ENCODE measurements around the gene RNF224.

The RNF224 gene

DNA sequence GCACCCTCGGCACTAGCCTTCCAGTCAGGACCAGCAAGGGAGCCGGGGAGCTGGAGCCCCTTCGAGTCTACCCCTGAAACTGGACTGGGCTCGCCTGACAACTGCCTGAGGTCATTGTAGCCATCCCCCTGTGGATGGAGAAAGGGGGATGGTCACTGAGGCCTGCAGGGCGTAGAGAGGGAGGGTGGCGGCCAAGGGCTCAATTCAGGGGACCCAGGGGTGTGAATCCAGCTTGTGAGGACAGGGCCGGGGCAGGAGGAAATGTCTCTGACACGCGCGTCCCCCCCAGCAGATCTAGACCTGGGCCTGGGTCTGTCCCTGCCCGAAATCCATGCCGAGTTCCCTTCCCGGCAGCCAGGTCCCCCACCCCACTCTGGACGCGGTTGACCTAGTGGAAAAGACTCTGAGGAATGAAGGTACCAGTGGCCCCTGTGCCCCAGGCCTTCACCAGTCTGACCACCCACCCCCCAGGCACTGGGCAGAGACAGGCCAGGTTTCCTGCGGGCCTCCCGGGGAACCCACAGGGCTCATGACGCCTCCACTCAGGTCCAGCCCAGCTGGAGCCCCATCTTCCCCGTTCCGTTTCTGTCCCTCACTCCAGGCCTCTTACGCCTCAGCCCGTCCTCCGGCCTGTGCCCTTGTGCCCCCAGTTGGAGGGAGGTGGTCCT, 4.2 kb downstream of the RNF224 start:
- TF ChIP-seq, protein P1, sequence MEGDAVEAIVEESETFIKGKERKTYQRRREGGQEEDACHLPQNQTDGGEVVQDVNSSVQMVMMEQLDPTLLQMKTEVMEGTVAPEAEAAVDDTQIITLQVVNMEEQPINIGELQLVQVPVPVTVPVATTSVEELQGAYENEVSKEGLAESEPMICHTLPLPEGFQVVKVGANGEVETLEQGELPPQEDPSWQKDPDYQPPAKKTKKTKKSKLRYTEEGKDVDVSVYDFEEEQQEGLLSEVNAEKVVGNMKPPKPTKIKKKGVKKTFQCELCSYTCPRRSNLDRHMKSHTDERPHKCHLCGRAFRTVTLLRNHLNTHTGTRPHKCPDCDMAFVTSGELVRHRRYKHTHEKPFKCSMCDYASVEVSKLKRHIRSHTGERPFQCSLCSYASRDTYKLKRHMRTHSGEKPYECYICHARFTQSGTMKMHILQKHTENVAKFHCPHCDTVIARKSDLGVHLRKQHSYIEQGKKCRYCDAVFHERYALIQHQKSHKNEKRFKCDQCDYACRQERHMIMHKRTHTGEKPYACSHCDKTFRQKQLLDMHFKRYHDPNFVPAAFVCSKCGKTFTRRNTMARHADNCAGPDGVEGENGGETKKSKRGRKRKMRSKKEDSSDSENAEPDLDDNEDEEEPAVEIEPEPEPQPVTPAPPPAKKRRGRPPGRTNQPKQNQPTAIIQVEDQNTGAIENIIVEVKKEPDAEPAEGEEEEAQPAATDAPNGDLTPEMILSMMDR (IDR thresholded peaks at IDR 0.05; ENCODE audit: extremely low read depth, missing control alignments) = no peak
- DNase-seq (ENCODE audit: low spot score) = no peak

DNA sequence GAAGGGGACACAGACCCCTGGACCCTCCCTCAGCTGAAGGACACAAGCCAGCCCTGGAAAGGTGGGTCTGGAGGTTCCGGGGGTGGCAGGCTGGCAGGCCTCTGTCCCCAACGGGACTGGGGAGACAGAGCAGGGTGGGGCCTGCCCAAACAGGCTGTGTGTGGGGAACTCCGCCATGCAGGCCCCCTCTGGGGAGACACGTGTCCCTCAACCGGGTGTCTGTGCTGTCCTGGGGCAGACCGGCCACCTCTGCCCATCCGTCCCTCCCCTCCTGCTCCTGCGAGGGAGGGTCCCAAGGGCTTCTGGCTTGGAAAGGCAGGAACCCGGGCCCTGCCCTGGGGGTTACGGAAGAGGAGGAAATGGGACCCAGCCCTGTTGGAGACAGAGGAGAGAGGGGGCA, 4.8 kb downstream of the RNF224 start:
- TF ChIP-seq, protein P1 (IDR thresholded peaks at IDR 0.05; ENCODE audit: extremely low read depth, missing control alignments) = no peak

DNA sequence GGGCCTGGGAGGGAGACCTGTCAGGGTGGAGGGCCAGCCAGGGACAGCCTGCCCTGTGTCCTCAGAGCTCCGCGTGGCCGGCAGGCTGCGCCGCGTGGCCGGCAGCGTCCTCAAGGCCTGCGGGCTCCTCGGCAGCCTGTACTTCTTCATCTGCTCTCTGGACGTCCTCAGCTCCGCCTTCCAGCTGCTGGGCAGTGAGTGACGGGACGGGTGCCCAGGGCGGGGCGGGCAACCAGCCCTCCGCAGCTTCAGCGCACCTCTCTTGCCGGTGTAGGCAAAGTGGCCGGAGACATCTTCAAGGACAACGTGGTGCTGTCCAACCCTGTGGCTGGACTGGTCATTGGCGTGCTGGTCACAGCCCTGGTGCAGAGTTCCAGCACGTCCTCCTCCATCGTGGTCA, 5.2 kb downstream of the RNF224 start:
- DNase-seq (ENCODE audit: low spot score) = no peak
- TF ChIP-seq, protein P1 (IDR thresholded peaks at IDR 0.05; ENCODE audit: extremely low read depth, missing control alignments) = no peak

More for the DNA sequence above, 4.8 kb downstream of the RNF224 start:
- DNase-seq (ENCODE audit: low spot score) = no peak

DNA sequence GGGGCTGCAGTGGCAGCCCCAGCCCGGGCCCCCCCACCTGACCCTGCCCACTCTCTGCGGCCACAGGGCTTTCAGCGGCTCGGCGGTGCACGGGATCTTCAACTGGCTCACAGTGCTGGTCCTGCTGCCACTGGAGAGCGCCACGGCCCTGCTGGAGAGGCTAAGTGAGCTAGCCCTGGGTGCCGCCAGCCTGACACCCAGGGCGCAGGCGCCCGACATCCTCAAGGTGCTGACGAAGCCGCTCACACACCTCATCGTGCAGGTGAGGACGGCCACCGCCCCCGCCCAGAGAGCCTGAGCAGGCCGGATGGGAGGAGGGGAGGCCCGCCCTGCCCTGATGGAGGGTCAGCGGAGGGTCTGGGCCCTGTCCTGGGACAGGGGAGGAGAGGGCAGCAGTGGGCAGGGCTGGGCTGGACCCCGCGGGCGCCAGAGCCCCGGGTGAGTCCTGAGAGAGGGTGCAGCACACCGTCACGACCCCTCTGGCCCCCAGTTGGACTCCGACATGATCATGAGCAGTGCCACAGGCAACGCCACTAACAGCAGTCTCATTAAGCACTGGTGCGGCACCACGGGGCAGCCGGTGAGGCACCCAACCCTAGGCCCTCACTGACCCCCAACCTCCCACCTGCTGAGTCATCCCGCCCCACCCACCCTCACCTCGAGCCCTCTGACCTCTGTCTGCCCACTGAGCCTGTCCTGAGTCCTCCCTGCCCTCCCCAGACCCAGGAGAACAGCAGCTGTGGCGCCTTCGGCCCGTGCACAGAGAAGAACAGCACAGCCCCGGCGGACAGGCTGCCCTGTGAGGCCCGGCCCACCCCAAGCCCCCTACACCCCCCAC, 6.1 kb downstream of the RNF224 start:
- TF ChIP-seq, protein P1 (IDR thresholded peaks at IDR 0.05; ENCODE audit: extremely low read depth, missing control alignments) = no peak
- DNase-seq (ENCODE audit: low spot score) = no peak

DNA sequence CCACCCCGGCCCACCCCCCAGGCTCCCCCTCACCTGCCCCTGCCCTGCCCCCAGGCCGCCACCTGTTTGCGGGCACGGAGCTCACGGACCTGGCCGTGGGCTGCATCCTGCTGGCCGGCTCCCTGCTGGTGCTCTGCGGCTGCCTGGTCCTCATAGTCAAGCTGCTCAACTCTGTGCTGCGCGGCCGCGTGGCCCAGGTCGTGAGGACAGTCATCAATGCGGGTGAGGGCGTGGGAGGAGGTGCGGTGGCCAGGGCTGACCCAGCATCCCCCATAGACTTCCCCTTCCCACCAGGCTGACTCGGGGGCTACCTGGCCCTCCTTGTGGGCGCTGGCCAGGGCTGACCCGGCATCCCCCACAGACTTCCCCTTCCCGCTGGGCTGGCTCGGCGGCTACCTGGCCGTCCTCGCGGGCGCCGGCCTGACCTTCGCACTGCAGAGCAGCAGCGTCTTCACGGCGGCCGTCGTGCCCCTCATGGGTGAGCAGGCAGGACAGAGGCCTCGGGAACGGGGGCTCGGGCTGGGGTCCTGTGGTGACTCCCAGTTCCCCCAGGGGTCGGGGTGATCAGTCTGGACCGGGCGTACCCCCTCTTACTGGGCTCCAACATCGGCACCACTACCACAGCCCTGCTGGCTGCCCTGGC, 6.9 kb downstream of the RNF224 start:
- no peak for DNase-seq (ENCODE audit: low spot score)
- TF ChIP-seq, protein P1 (IDR thresholded peaks at IDR 0.05; ENCODE audit: extremely low read depth, missing control alignments) = no peak

DNA sequence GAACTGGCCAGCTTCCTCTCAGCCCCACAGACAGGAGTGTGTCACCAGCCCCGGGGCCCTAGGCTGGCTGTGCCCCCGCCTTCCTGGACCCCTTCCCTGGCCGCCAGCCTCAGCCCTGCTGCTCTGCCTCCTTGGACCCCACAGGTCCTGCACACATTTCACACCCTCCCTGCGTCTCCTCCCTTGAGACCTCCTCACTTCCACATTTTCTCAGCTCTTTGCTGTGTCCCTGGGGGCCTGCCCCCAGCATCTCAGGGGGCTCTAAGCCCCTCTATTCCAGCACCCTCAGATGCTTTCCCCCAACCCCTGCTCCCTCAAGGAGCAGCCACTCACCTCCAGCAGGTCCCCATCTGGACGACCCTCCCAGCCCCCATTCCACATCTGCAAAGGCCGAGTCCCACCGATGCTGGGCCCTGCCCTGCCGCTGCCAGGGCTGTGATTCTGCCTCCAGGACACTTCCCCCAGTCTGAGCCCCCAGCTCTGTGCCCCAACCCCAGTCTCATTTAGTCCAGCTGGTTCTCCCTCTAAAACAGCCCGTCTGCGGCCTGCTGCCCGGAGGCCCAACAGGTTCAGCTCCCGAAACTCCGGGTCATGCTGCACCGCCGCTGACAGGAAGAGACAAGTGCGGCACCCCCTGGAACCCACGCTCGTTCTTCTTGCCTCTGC, 7.6 kb downstream of the RNF224 start:
- no peak for DNase-seq (ENCODE audit: low spot score)
- TF ChIP-seq, protein P1 (IDR thresholded peaks at IDR 0.05; ENCODE audit: extremely low read depth, missing control alignments) = no peak

All from GM20000 (cell line).